Panc1 (cell line): Measurements from ENCODE around the gene SCARF2. TPM values are rescaled to one million over a fixed set of nuclear protein-coding genes. Genes with fewer than 3 reads are reported as not detected.

Experiments used
- ATAC-seq: fragments of 200-7000 bp; cut with Tn5 transposase; 2 replicates; pipeline ENCODE4 v1.9.1; 2020; ENCODE audit warnings: mild to moderate bottlenecking, moderate library complexity
- BruUV-seq: library from RNA; stranded (reverse); fragments of 400-500 nt; replicated peaks from 2 replicates; lab custom pipeline; 2021; lab: Mats Ljungman, UMichigan
- CTCF ChIA-PET: fragments of 300-600 bp; sonication (Branson Sonifier 250); formaldehyde crosslinking; loops from one replicate; lab custom pipeline; 2022; ENCODE audit warnings: antibody characterized with exemption; lab: Charles Lee
- POLR2A ChIA-PET: fragments of 300-600 bp; sonication (Branson Sonifier 250); formaldehyde crosslinking; loops from one replicate; lab custom pipeline; 2022; ENCODE audit warnings: antibody characterized with exemption; lab: Charles Lee
- DNase-seq: peaks from one replicate; pipeline ENCODE4 v3.0.0-alpha.2; 2010; ENCODE audit warnings: low read depth, low spot score
- H3K27ac ChIP-seq: 2 replicates; pipeline ENCODE4 v1.5.1; 2011; ENCODE audit warnings: mild to moderate bottlenecking, low read length, inconsistent platforms
- H3K27me3 ChIP-seq: fragments of 200-500 bp; sonication (Bioruptor generic); 2 replicates; pipeline ENCODE4 v1.6.0; 2014; ENCODE audit warnings: low read length, inconsistent platforms; ENCODE audit not compliant: control insufficient read depth, insufficient read depth
- H3K36me3 ChIP-seq: fragments of 200-500 bp; sonication (Bioruptor generic); 2 replicates; pipeline ENCODE4 v1.5.1; 2014; ENCODE audit warnings: inconsistent platforms, mild to moderate bottlenecking, low read length, moderate library complexity; ENCODE audit not compliant: control insufficient read depth, insufficient read depth
- H3K4me1 ChIP-seq: 2 replicates; pipeline ENCODE4 v1.5.1; 2011; ENCODE audit warnings: inconsistent platforms, mild to moderate bottlenecking, low read length, moderate library complexity; ENCODE audit not compliant: control insufficient read depth, insufficient read depth
- H3K4me3 ChIP-seq, 2 experiments: 2 replicates each; pipeline ENCODE4 v1.5.1; 2011 to 2012; ENCODE audit warnings: low read depth in 2 of 2, low read length in 2 of 2, mild to moderate bottlenecking in 2 of 2, inconsistent platforms in 1 of 2, moderate library complexity in 1 of 2
- H3K9me3 ChIP-seq: fragments of 200-500 bp; sonication (Bioruptor generic); 2 replicates; pipeline ENCODE4 v1.5.1; 2014; ENCODE audit warnings: low read depth, mild to moderate bottlenecking, inconsistent platforms, low read length, moderate library complexity; ENCODE audit not compliant: control insufficient read depth, insufficient read depth
- CTCF ChIP-seq: fragments of 450-650 bp; IDR thresholded peaks from 2 replicates; pipeline ENCODE4 v1.5.1; 2017; ENCODE audit warnings: mild to moderate bottlenecking
- POLR2AphosphoS5 ChIP-seq: IDR thresholded peaks from 2 replicates; pipeline ENCODE4 v1.6.1; 2012; ENCODE audit warnings: mild to moderate bottlenecking, low read depth, low read length, moderate library complexity
- REST ChIP-seq, 2 experiments: IDR thresholded peaks; 2 replicates each; pipeline ENCODE4 v1.6.1; 2011 to 2012; ENCODE audit warnings: low read depth in 2 of 2, control low read depth in 1 of 2, low read length in 1 of 2, mild to moderate bottlenecking in 1 of 2, moderate library complexity in 1 of 2; ENCODE audit not compliant: insufficient read depth in 1 of 2
- SIN3A ChIP-seq: IDR thresholded peaks from 2 replicates; pipeline ENCODE4 v1.6.1; 2012; ENCODE audit warnings: low read depth, mild to moderate bottlenecking, low read length, moderate library complexity, borderline replicate concordance; ENCODE audit not compliant: insufficient read depth
- TCF7L2 ChIP-seq: IDR thresholded peaks from 2 replicates; pipeline ENCODE4 v1.6.1; 2011; ENCODE audit warnings: mild to moderate bottlenecking, low read depth, low read length, inconsistent platforms
- in situ Hi-C: cut with HindIII; loops from 2 replicates; pipeline ENCODE4 v1.10.0; 2016; ENCODE audit warnings: low sequenced_read_pairs, low pct_unique_long_range_greater_than_20kb
- intact Hi-C: fragments of 100-400 bp; cut with micrococcal nuclease; formaldehyde crosslinking; loops from one replicate; pipeline ENCODE4 v1.10.0; 2022; ENCODE audit not compliant: unreplicated experiment
- total RNA-seq: library from RNA; stranded (reverse); gene quantifications from one replicate; pipeline ENCODE4 v1.2.1, GENCODE V29; 2021; ENCODE audit not compliant: unreplicated experiment

SCARF2 gene
- total RNA-seq, 1 experiment from 2014 or later = 3.2 TPM

- DNase-seq (no peak), ATAC-seq (no peak)
- no peaks in the 10 kb centered on the region for H3K9me3 ChIP-seq
- no peaks in the 10 kb centered on the region for H3K4me1 ChIP-seq
- POLR2A ChIA-PET = no interaction called here
- in situ Hi-C loops (no loop called here), intact Hi-C loops (no loop called here)
- BruUV-seq = no TSS peak
- no peaks in the 10 kb centered on the region for H3K27me3 ChIP-seq
- no peak overlapping the region for H3K27ac ChIP-seq
- no peak for TF ChIP-seq TCF7L2
- no peak for TF ChIP-seq REST (IDR thresholded peaks at IDR 0.05; ENCODE audit: insufficient read depth in 1 of 2, low read depth in 2 of 2, low read length in 1 of 2)
- no peak for TF ChIP-seq SIN3A
- no peak for TF ChIP-seq POLR2AphosphoS5
- TF ChIP-seq CTCF = no peak
- CTCF ChIA-PET = no interaction called here
- no peaks in the 10 kb centered on the region for H3K36me3 ChIP-seq
- no peak overlapping the region for H3K4me3 ChIP-seq
These were observed 32.2 kb downstream of the SCARF2 start for GRCh38 chr22:20405291-20405930.

GRCh38 chr22:20404881-20405280 is 32.7 kb downstream of the SCARF2 start:
- CTCF ChIA-PET = no interaction called here
- no peaks in the 10 kb centered on the region for H3K27me3 ChIP-seq
- H3K4me1 ChIP-seq = no peaks in the 10 kb centered on the region
- POLR2A ChIA-PET = no interaction called here
- intact Hi-C loops (no loop called here), in situ Hi-C loops (no loop called here)
- BruUV-seq = no TSS peak
- no peak overlapping the region for H3K27ac ChIP-seq
- no peaks in the 10 kb centered on the region for H3K9me3 ChIP-seq
- ATAC-seq (no peak), DNase-seq (no peak)
- H3K36me3 ChIP-seq = no peaks in the 10 kb centered on the region
- H3K4me3 ChIP-seq = no peak overlapping the region
- TF ChIP-seq REST (IDR thresholded peaks at IDR 0.05; ENCODE audit: insufficient read depth in 1 of 2, low read depth in 2 of 2, low read length in 1 of 2) (no peak), TCF7L2 (no peak), POLR2AphosphoS5 (no peak), CTCF (no peak), SIN3A (no peak)
